Liver (tissue), 9 donors: ENCODE measurements around the gene MAGI1. TPM values are rescaled to one million over a fixed set of nuclear protein-coding genes. Genes with fewer than 3 reads are reported as not detected.

Experiments used
- DNase-seq: peaks from one replicate; pipeline ENCODE4 v3.0.0-alpha.2; 2017; ENCODE audit warnings: low spot score
- H3K27ac ChIP-seq, 2 donors: one replicate each; pipeline ENCODE4 v1.7.0; 2013; ENCODE audit warnings: inconsistent platforms in 2 of 2, low read length in 2 of 2, control low read depth in 1 of 2, low read depth in 1 of 2, mild to moderate bottlenecking in 1 of 2
- H3K27me3 ChIP-seq, 4 donors: one replicate each; pipeline versions ENCODE4 v1.6.1 to v1.7.0; 2013; ENCODE audit warnings: low read length in 3 of 4, inconsistent platforms in 1 of 4, mild to moderate bottlenecking in 1 of 4, moderate library complexity in 1 of 4; ENCODE audit not compliant: control insufficient read depth in 4 of 4, insufficient read depth in 4 of 4
- H3K36me3 ChIP-seq, 4 donors: one replicate each; pipeline versions ENCODE4 v1.6.1 to v1.7.0; 2013; ENCODE audit warnings: low read length in 3 of 4, mild to moderate bottlenecking in 3 of 4, low read depth in 1 of 4, moderate library complexity in 1 of 4; ENCODE audit not compliant: control insufficient read depth in 4 of 4, insufficient read depth in 3 of 4
- H3K4me1 ChIP-seq, 4 donors: one replicate each; pipeline versions ENCODE4 v1.6.1 to v1.7.0; 2013; ENCODE audit warnings: low read length in 3 of 4, mild to moderate bottlenecking in 3 of 4, moderate library complexity in 1 of 4; ENCODE audit not compliant: control insufficient read depth in 4 of 4, insufficient read depth in 4 of 4
- H3K4me3 ChIP-seq, 3 donors: one replicate each; pipeline versions ENCODE4 v1.6.1 to v1.7.0; 2013; ENCODE audit warnings: low read length in 3 of 3, control low read depth in 1 of 3, low read depth in 1 of 3, mild to moderate bottlenecking in 1 of 3
- H3K9ac ChIP-seq, 2 donors: one replicate each; pipeline ENCODE4 v1.7.0; 2013; ENCODE audit warnings: low read length in 2 of 2, mild to moderate bottlenecking in 2 of 2, moderate library complexity in 2 of 2, control low read depth in 1 of 2, low read depth in 1 of 2
- H3K9me3 ChIP-seq, 4 donors: one replicate each; pipeline versions ENCODE4 v1.6.1 to v1.7.0; 2013; ENCODE audit warnings: low read length in 3 of 4; ENCODE audit not compliant: control insufficient read depth in 4 of 4
- CTCF ChIP-seq: fragments of 150-350 bp; IDR thresholded peaks from 2 replicates; pipeline ENCODE4 v1.5.1; 2017; ENCODE audit warnings: improper control_type of control experiment, low read depth, low read length; ENCODE audit not compliant: missing input control
- EGR1 ChIP-seq, 2 donors: IDR thresholded peaks; 2 replicates each; pipeline ENCODE4 v1.6.1; 2016 to 2018; ENCODE audit warnings: antibody characterized with exemption in 2 of 2, low read depth in 2 of 2
- FOXA1 ChIP-seq: IDR thresholded peaks from 2 replicates; pipeline ENCODE4 v1.6.1; 2016; ENCODE audit warnings: antibody characterized with exemption
- FOXA2 ChIP-seq: IDR thresholded peaks from 2 replicates; pipeline ENCODE4 v1.6.1; 2016; ENCODE audit warnings: antibody characterized with exemption
- GABPA ChIP-seq, 2 donors: IDR thresholded peaks in 1 of 2; conservative IDR thresholded peaks in 1 of 2; 2 replicates each; pipeline ENCODE4 v1.6.1; 2016; ENCODE audit warnings: antibody characterized with exemption in 2 of 2, mild to moderate bottlenecking in 1 of 2, moderate library complexity in 1 of 2
- HNF4A ChIP-seq, 2 donors: conservative IDR thresholded peaks; 2 replicates each; pipeline ENCODE4 v1.6.1; 2016; ENCODE audit warnings: antibody characterized with exemption in 2 of 2, mild to moderate bottlenecking in 2 of 2
- HNF4G ChIP-seq: IDR thresholded peaks from 2 replicates; pipeline ENCODE4 v1.6.1; 2016; ENCODE audit warnings: antibody characterized with exemption
- JUND ChIP-seq, 2 donors: IDR thresholded peaks; 2 replicates each; pipeline ENCODE4 v1.6.1; 2016; ENCODE audit warnings: antibody characterized with exemption in 2 of 2
- RAD21 ChIP-seq, 2 donors: IDR thresholded peaks; 2 replicates each; pipeline ENCODE4 v1.6.1; 2016; ENCODE audit warnings: antibody characterized with exemption in 2 of 2, mild to moderate bottlenecking in 2 of 2
- RXRA ChIP-seq, 2 donors: IDR thresholded peaks; 2 replicates each; pipeline ENCODE4 v1.6.1; 2017 to 2018; ENCODE audit warnings: antibody characterized with exemption in 2 of 2, mild to moderate bottlenecking in 1 of 2
- SP1 ChIP-seq: IDR thresholded peaks from 2 replicates; pipeline ENCODE4 v1.6.1; 2018; ENCODE audit warnings: antibody characterized with exemption, mild to moderate bottlenecking
- TAF1 ChIP-seq: conservative IDR thresholded peaks from 2 replicates; pipeline ENCODE4 v1.6.1; 2016; ENCODE audit warnings: antibody characterized with exemption, mild to moderate bottlenecking
- WGBS: extraction: QIAGEN DNeasy Blood & Tissue Kit; methylation state at CpG from one replicate; pipeline ENCODE4 v1.1.7; 2013; 5-methylcytosine and 5-hydroxymethylcytosine counted together
- polyA plus RNA-seq, 2 donors: library from polyadenylated mRNA; stranded (reverse) in 1 of 2; unstranded in 1 of 2; fragments of 200-250 nt in 1 of 2; fragments of >200 nt in 1 of 2; fragmentation: Nextera tagmentation in 1 of 2; extraction: Ambion mirVana in 1 of 2; gene quantifications; one replicate each; pipeline versions ENCODE4 v1.2.1 to v1.2.3, GENCODE V29; 2013 to 2015
- total RNA-seq, 2 donors: library from RNA; depleted of rRNA; stranded (reverse); fragments of >200 nt; gene quantifications; one replicate each; pipeline ENCODE4 v1.2.3, GENCODE V29; 2014
- TF ChIP-seq, protein P1 (sequence below): IDR thresholded peaks from 2 replicates; pipeline ENCODE4 v1.6.1; 2016; ENCODE audit warnings: antibody characterized with exemption
- donor health status: healthy.
- donor health status: healthy.
- donor health status: healthy.
- donor health status: healthy.
- donor health status: healthy.

MAGI1 gene
- total and polyA plus RNA-seq, 4 donors = 9.6 to 68.8 (median 14.0) TPM

GRCh38 chr3:65992106-65992505 is 46.6 kb downstream of the MAGI1 start:
- H3K4me1 ChIP-seq = peaks cover 0 to 6% (median 0%) of the 10 kb centered on the region in 4 donors
- H3K9ac ChIP-seq = no peak overlapping the region
- no peaks in the 10 kb centered on the region for H3K27me3 ChIP-seq
- DNase-seq = no peak
- no peaks in the 10 kb centered on the region for H3K9me3 ChIP-seq
- 97% methylated on average over 1 of the region's 1 CpG for WGBS
- TF ChIP-seq JUND (IDR thresholded peaks at IDR 0.05) = no peak
- TF ChIP-seq HNF4G = no peak
- TF ChIP-seq, protein P1, sequence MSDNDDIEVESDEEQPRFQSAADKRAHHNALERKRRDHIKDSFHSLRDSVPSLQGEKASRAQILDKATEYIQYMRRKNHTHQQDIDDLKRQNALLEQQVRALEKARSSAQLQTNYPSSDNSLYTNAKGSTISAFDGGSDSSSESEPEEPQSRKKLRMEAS = no peak
- no peak for TF ChIP-seq HNF4A (conservative IDR thresholded peaks at IDR 0.05)
- TF ChIP-seq TAF1 = no peak
- H3K4me3 ChIP-seq = no peak overlapping the region
- H3K27ac ChIP-seq = no peak overlapping the region
- no peaks in the 10 kb centered on the region for H3K36me3 ChIP-seq

- whole genome bisulfite sequencing = 91% methylated on average over 5 of the region's 5 CpGs
- no peaks in the 10 kb centered on the region for H3K36me3 ChIP-seq
- no peak overlapping the region for H3K27ac ChIP-seq
- peaks cover 0 to 4% (median 0%) of the 10 kb centered on the region in 4 donors for H3K4me1 ChIP-seq
- no peak for TF ChIP-seq HNF4G
- no peak for TF ChIP-seq HNF4A (conservative IDR thresholded peaks at IDR 0.05)
- TF ChIP-seq RAD21 (IDR thresholded peaks at IDR 0.05) = no peak
- TF ChIP-seq FOXA2 = no peak
- no peak for TF ChIP-seq EGR1 (IDR thresholded peaks at IDR 0.05; ENCODE audit: low read depth in 2 of 2)
- no peak for DNase-seq
- no peaks in the 10 kb centered on the region for H3K27me3 ChIP-seq
- H3K4me3 ChIP-seq = no peak overlapping the region
- H3K9ac ChIP-seq = no peak overlapping the region
- H3K9me3 ChIP-seq = no peaks in the 10 kb centered on the region
These were observed 50.1 kb downstream of the MAGI1 start for GRCh38 chr3:65988411-65989180.

DNA sequence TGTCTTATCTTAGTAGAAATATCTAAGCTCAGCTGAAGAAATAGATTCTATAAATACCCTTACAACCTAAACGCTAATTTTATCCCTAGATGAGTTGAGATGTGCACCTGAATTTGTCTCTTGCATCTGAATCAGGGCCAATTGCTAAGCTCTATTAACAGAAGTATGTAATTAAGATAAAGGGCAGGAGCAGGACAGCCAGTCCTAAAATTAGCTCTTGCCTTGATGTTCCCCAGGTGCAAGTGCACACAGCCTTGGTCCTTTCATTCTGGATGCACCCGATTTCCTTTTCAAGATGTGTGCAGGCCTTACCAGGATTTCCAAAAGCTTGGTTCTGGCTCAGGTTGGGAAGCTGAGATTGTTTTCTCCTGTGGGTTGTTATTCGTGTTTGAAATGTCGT is 52.4 kb downstream of the MAGI1 start:
- H3K9me3 ChIP-seq = no peaks in the 10 kb centered on the region
- TF ChIP-seq RAD21 (IDR thresholded peaks at IDR 0.05) (no peak), FOXA1 (no peak), RXRA (IDR thresholded peaks at IDR 0.05) (no peak), GABPA (IDR thresholded peaks at IDR 0.05 in 1 of 2, conservative IDR thresholded peaks at IDR 0.05 in 1 of 2) (no peak), HNF4G (no peak), SP1 (no peak), TAF1 (no peak), CTCF (no peak), FOXA2 (no peak), EGR1 (IDR thresholded peaks at IDR 0.05; ENCODE audit: low read depth in 2 of 2) (no peak)
- no peak overlapping the region for H3K27ac ChIP-seq
- no peaks in the 10 kb centered on the region for H3K27me3 ChIP-seq
- no peaks in the 10 kb centered on the region for H3K4me1 ChIP-seq
- WGBS = 96% methylated on average over 4 of the region's 4 CpGs
- H3K9ac ChIP-seq = no peak overlapping the region
- no peaks in the 10 kb centered on the region for H3K36me3 ChIP-seq
- no peak for DNase-seq
- no peak overlapping the region for H3K4me3 ChIP-seq
